Measurements from ENCODE around the gene CCDC171.

CCDC171 gene

DNA sequence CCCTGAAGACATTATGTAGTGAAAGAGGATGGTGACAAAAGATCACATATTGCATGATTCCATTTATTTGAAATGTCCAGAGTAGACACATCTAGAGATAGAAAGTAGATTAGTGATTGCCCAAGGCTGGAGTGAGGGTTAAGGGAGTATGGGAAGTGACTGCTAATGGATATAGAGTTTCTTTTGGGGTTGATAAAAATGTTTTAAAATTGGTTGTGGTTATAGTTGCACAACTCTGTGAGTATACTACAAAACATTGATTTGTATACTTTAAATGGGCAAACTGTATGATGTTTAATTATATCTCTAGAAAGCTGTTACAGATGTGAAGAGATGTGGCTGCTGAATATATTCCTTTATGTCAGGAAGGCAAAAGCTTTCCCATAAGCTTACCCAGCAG lies 202.8 kb downstream of the CCDC171 start:
- TF ChIP-seq CTCF (conservative IDR thresholded peaks at IDR 0.05; ENCODE audit: low read length): no peak
- H3K4me3 ChIP-seq (ENCODE audit: low read length): no peak overlapping the region
- no peak for DNase-seq (ENCODE audit: low read depth)

DNA sequence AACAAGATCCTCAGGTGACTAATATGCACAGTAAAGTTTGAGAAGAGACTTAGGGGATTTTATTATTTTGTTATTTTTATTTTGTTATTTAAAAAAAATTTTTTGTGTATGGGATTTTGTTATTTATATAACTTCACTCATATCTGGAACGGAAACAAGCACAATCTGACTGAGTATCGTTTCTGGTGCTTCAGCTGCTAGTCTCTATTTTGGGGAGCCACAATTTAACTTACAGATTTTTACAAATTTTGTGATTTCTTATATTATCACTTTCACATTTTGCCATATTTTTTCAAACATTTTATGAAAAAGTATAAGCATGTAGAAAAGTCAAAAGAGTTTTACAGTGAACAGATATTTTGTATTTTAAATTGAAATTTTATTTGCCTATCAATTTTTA lies 208.7 kb downstream of the CCDC171 start:
- H3K4me3 ChIP-seq (ENCODE audit: low read length): no peak overlapping the region
- TF ChIP-seq CTCF (conservative IDR thresholded peaks at IDR 0.05; ENCODE audit: low read length): no peak
- no peak for DNase-seq (ENCODE audit: low read depth)

- H3K4me3 ChIP-seq (ENCODE audit: low read length): no peak overlapping the region
- no peak for DNase-seq (ENCODE audit: low read depth)
- no peak for TF ChIP-seq CTCF (conservative IDR thresholded peaks at IDR 0.05; ENCODE audit: low read length)
These were observed 210.5 kb downstream of the CCDC171 start for GRCh38 chr9:15763371-15763770.

- no peak for TF ChIP-seq CTCF (conservative IDR thresholded peaks at IDR 0.05; ENCODE audit: low read length)
- no peak overlapping the region for H3K4me3 ChIP-seq (ENCODE audit: low read length)
- no peak for DNase-seq (ENCODE audit: low read depth)
These were observed 211.3 kb downstream of the CCDC171 start for GRCh38 chr9:15764131-15764530.

GRCh38 chr9:15769547-15769946 lies 216.7 kb downstream of the CCDC171 start:
- H3K4me3 ChIP-seq (ENCODE audit: low read length): no peak overlapping the region
- DNase-seq (ENCODE audit: low read depth): no peak

DNA sequence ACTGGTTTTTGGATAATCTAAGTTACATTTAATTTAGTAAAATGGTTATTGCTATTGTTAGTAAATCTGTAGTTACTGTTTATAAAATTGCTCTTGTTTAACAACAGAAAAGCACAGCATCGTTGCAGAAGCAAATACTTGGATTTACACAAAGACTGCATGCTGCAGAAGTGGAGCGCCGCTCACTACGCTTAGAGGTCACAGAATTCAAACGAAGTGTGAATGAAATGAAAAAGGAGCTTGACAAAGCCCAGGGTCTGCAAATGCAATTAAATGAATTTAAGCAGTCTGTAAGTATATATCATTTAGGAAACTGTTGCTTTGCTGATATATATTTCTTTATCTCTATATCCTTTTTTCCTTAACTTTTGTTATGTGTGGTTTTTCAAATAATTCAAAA lies 226.0 kb downstream of the CCDC171 start:
- no peak for DNase-seq (ENCODE audit: low read depth)
- H3K4me3 ChIP-seq (ENCODE audit: low read length): no peak overlapping the region
- TF ChIP-seq CTCF (conservative IDR thresholded peaks at IDR 0.05; ENCODE audit: low read length): no peak

More at GRCh38 chr9:15769547-15769946, 216.7 kb downstream of the CCDC171 start:
- no peak for TF ChIP-seq CTCF (conservative IDR thresholded peaks at IDR 0.05; ENCODE audit: low read length)

DNA sequence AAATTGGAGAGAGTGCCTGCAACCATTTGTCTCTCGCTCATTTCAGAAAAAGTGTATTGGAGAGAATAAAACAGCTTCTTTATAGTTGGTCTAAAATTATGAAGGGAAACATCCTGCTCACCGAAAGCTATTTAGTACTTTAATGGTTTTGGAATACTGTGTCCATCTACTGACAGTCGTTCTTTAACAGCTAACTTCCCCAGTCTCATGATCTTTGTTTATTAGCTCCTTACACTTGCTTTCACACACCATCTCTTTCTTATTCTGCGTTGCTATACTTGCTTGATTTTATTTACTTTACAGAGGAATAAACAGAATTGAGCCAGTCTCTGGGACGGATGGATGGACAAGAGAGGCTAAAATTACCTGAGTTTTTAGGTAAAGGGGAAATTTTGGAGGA lies 229.3 kb downstream of the CCDC171 start:
- no peak for DNase-seq (ENCODE audit: low read depth)
- H3K4me3 ChIP-seq (ENCODE audit: low read length): no peak overlapping the region
- TF ChIP-seq CTCF (conservative IDR thresholded peaks at IDR 0.05; ENCODE audit: low read length): no peak

Data from AG10803 (cell line).